Neural cell (in vitro differentiated cells): Measurements from ENCODE around the gene PDE4D.

Experiments used
- CTCF ChIP-seq: fragments of 450-650 bp; IDR thresholded peaks from 2 replicates; pipeline ENCODE4 v1.5.1; 2014; ENCODE audit warnings: antibody characterized with exemption, mild to moderate bottlenecking, moderate library complexity; ENCODE audit not compliant: poor library complexity, severe bottlenecking
- EZH2 ChIP-seq: fragments of 200-600, 300-800 bp; shearing (Covaris generic), sonication (generic); IDR thresholded peaks from 2 replicates; pipeline ENCODE4 v1.6.1; 2014; ENCODE audit warnings: antibody characterized with exemption, low read length, borderline replicate concordance, mild to moderate bottlenecking; ENCODE audit not compliant: insufficient read depth, poor library complexity, severe bottlenecking
- MXI1 ChIP-seq: fragments of 450-650 bp; conservative IDR thresholded peaks from 2 replicates; pipeline ENCODE4 v1.6.1; 2014; ENCODE audit warnings: antibody characterized with exemption, mild to moderate bottlenecking; ENCODE audit not compliant: poor library complexity, severe bottlenecking
- POLR2AphosphoS5 ChIP-seq: IDR thresholded peaks from 2 replicates; pipeline ENCODE4 v1.6.1; 2012
- RAD21 ChIP-seq: fragments of 450-650 bp; conservative IDR thresholded peaks from 2 replicates; pipeline ENCODE4 v1.6.1; 2014; ENCODE audit warnings: antibody characterized with exemption, mild to moderate bottlenecking, moderate library complexity
- REST ChIP-seq: IDR thresholded peaks from 2 replicates; pipeline ENCODE4 v1.6.1; 2012; ENCODE audit warnings: borderline replicate concordance
- SMC3 ChIP-seq: fragments of 450-650 bp; conservative IDR thresholded peaks from 2 replicates; pipeline ENCODE4 v1.6.1; 2014; ENCODE audit warnings: antibody characterized with exemption, mild to moderate bottlenecking, moderate library complexity; ENCODE audit not compliant: poor library complexity
- TAF1 ChIP-seq: IDR thresholded peaks from 2 replicates; pipeline ENCODE4 v1.6.1; 2012; ENCODE audit warnings: low read depth

GRCh38 chr5:59282726-59283125, 610.8 kb downstream of the PDE4D start:
- no peak for TF ChIP-seq CTCF
- no peak for TF ChIP-seq TAF1
- TF ChIP-seq REST: no peak
- no peak for TF ChIP-seq POLR2AphosphoS5
- no peak for TF ChIP-seq RAD21
- no peak for TF ChIP-seq EZH2
- no peak for TF ChIP-seq SMC3
- TF ChIP-seq MXI1: no peak
